Measurements from ENCODE around the gene OCA2. TPM values are rescaled to one million over a fixed set of nuclear protein-coding genes. Genes with fewer than 3 reads are reported as not detected.

The OCA2 gene
- polyA plus RNA-seq, 1 donor (not counting 4 experiments of a cell fraction or from before 2014, with no cell fraction given): 0.05 TPM

DNA sequence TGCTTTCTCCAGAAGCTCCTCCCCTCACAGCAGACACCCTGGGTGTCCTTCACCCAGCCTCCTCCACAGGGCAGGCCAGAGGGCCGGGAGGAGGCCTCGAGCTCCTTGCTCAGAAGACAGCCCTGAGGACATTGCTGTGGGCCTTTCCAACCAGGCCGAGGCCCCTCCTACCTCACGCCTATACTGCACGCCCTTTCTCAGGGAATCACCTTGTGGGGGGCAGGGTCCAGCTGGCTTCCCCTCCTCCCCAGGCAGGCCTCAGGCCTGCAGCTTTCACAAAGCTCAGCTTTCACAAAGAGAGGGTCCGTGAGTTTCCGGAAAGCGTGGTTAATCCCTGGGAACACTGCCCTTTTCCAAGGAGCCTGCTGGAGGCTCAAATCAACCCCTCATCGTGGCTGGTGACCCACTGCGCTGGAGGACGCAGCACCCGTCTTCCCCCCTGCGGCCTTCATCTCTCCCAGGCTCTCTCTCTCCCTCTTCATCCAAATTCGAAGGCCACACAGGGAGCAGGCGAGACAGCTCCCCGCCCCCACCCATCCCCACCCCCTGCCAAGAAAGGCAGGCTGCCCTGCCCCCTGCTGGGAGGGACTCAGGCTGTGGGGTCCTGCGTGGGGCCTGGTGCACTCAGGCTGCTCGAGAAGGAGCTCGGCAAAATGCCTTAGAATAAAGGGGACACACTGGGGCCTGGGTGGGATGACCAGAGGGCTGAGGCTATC, 79.4 kb downstream of the OCA2 start:
- Histone ChIP-seq H3K4me3 (ENCODE audit: control insufficient read depth in 2 of 3, extremely low read depth in 1 of 3, insufficient read depth in 2 of 3, low read depth in 1 of 3, low read length in 3 of 3) (no peak overlapping the region), H3K4me1 (ENCODE audit: control insufficient read depth, extremely low read depth, insufficient read depth, low read length) (no peaks in the 10 kb centered on the region), H3K9me3 (ENCODE audit: control insufficient read depth, low read depth, low read length) (peaks cover 2% of the 10 kb centered on the region), H4K20me1 (ENCODE audit: control insufficient read depth, extremely low read depth, insufficient read depth, low read length) (no peaks in the 10 kb centered on the region), H3K27me3 (ENCODE audit: control insufficient read depth, extremely low read depth, insufficient read depth, low read length) (no peaks in the 10 kb centered on the region), H3K36me3 (ENCODE audit: control insufficient read depth in 2 of 2, extremely low read depth in 1 of 2, insufficient read depth in 2 of 2, low read length in 2 of 2) (no peaks in the 10 kb centered on the region), H3K9me1 (ENCODE audit: control insufficient read depth, extremely low read depth, insufficient read depth, low read length) (no peaks in the 10 kb centered on the region), H3K27ac (ENCODE audit: control insufficient read depth, insufficient read depth, low read length) (no peak overlapping the region), H3K9ac (ENCODE audit: control insufficient read depth, extremely low read depth, insufficient read depth, low read length) (no peak overlapping the region), H3K79me2 (ENCODE audit: control insufficient read depth, insufficient read depth, low read length) (no peaks in the 10 kb centered on the region), H2AFZ (ENCODE audit: control insufficient read depth, low read length) (no peak overlapping the region), H3K4me2 (ENCODE audit: control insufficient read depth, extremely low read depth, insufficient read depth, low read depth, low read length) (no peak overlapping the region)
- TF ChIP-seq, protein P1, sequence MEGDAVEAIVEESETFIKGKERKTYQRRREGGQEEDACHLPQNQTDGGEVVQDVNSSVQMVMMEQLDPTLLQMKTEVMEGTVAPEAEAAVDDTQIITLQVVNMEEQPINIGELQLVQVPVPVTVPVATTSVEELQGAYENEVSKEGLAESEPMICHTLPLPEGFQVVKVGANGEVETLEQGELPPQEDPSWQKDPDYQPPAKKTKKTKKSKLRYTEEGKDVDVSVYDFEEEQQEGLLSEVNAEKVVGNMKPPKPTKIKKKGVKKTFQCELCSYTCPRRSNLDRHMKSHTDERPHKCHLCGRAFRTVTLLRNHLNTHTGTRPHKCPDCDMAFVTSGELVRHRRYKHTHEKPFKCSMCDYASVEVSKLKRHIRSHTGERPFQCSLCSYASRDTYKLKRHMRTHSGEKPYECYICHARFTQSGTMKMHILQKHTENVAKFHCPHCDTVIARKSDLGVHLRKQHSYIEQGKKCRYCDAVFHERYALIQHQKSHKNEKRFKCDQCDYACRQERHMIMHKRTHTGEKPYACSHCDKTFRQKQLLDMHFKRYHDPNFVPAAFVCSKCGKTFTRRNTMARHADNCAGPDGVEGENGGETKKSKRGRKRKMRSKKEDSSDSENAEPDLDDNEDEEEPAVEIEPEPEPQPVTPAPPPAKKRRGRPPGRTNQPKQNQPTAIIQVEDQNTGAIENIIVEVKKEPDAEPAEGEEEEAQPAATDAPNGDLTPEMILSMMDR (optimal IDR thresholded peaks at IDR 0.05 in 1 of 3, IDR thresholded peaks at IDR 0.05 in 1 of 3, conservative IDR thresholded peaks at IDR 0.05 in 1 of 3; ENCODE audit: extremely low read depth in 1 of 3, insufficient read depth in 2 of 3, low read length in 3 of 3): no peak
- no peak for TF ChIP-seq EZH2 (IDR thresholded peaks at IDR 0.05; ENCODE audit: low read length)
- no peak for FAIRE-seq
- dilution Hi-C loops (cut with MboI; ENCODE audit: extremely low pct_ligation_motif_present, low sequenced_read_pairs): no loop called here
- DNase-seq (ENCODE audit: low read depth, low spot score): no peak

DNA sequence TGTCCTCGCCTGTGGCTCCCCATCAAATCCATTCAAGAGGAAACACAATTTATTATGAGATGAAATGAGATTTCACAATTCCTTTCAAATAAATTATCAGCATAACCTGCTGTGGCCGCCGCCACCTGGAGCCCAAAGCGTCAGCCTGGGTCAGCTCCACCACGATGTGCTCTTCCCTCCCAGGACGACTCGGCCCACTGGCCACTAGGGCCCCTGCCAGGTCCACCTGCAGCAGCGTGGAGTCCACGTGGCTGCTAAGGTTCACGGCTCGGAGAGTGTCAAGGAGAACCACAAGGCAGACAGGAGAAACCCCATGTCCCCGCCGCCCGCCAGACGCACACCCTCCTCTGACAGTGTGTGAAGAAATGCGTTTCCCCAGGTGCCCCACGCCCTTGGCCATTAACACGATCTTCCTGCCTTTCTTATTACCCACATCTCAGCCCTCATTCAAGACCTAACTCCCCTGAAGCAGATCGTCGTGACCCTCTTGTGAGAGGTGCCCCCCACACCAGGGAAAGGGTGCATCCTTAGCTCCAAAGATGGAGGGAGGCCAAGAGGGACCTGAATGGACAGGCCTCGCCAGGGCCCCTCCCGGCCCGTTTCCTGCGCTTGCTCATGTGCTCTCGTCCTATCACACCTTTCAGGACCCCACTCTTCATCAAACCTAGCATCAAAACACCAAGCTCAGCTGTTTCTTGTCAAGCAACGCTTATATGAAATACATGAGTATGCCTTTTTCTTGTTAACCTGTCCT, 80.6 kb downstream of the OCA2 start:
- Histone ChIP-seq H4K20me1 (ENCODE audit: control insufficient read depth, extremely low read depth, insufficient read depth, low read length) (no peaks in the 10 kb centered on the region), H3K9me1 (ENCODE audit: control insufficient read depth, extremely low read depth, insufficient read depth, low read length) (no peaks in the 10 kb centered on the region), H3K79me2 (ENCODE audit: control insufficient read depth, insufficient read depth, low read length) (no peaks in the 10 kb centered on the region), H3K4me1 (ENCODE audit: control insufficient read depth, extremely low read depth, insufficient read depth, low read length) (no peaks in the 10 kb centered on the region), H3K27ac (ENCODE audit: control insufficient read depth, insufficient read depth, low read length) (no peak overlapping the region), H3K4me3 (ENCODE audit: control insufficient read depth in 2 of 3, extremely low read depth in 1 of 3, insufficient read depth in 2 of 3, low read depth in 1 of 3, low read length in 3 of 3) (no peak overlapping the region), H2AFZ (ENCODE audit: control insufficient read depth, low read length) (no peak overlapping the region), H3K9ac (ENCODE audit: control insufficient read depth, extremely low read depth, insufficient read depth, low read length) (no peak overlapping the region), H3K27me3 (ENCODE audit: control insufficient read depth, extremely low read depth, insufficient read depth, low read length) (no peaks in the 10 kb centered on the region), H3K9me3 (ENCODE audit: control insufficient read depth, low read depth, low read length) (peaks cover 2% of the 10 kb centered on the region), H3K36me3 (ENCODE audit: control insufficient read depth in 2 of 2, extremely low read depth in 1 of 2, insufficient read depth in 2 of 2, low read length in 2 of 2) (no peaks in the 10 kb centered on the region), H3K4me2 (ENCODE audit: control insufficient read depth, extremely low read depth, insufficient read depth, low read depth, low read length) (no peak overlapping the region)
- DNase-seq (ENCODE audit: low read depth, low spot score) (no peak), FAIRE-seq (no peak)
- dilution Hi-C loops (cut with MboI; ENCODE audit: extremely low pct_ligation_motif_present, low sequenced_read_pairs): no loop called here
- TF ChIP-seq, protein P1 (optimal IDR thresholded peaks at IDR 0.05 in 1 of 3, IDR thresholded peaks at IDR 0.05 in 1 of 3, conservative IDR thresholded peaks at IDR 0.05 in 1 of 3; ENCODE audit: extremely low read depth in 1 of 3, insufficient read depth in 2 of 3, low read length in 3 of 3): no peak
- TF ChIP-seq EZH2 (IDR thresholded peaks at IDR 0.05; ENCODE audit: low read length): no peak
